Measurements from ENCODE around the gene TEX2. TPM values are rescaled to one million over a fixed set of nuclear protein-coding genes. Genes with fewer than 3 reads are reported as not detected.
A peak's percentile ranks its signal among the peaks of the same experiment; 100 is the strongest.

The TEX2 gene
- polyA plus RNA-seq, 1 donor (not counting 4 experiments of a cell fraction or from before 2014, with no cell fraction given) = 44.4 TPM

DNA sequence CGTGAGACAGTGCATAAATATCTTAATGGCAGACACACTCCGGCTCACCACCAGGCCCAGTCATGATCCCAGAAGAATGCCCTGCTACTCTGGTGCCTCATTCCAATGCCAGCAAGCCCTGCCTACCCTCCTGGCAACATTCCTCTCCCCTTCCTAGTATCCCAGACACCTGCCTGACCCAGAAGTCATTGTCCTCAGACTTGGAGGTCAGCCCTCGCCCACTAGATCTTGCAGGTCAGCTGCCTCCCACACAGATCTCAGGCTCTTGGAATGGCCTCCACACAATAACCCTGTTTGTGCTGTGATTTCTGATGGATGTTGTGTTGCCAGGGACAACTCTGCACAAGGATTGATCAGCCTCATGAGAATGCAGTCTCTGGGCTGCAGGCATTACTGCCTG lies 1.8 kb upstream of the TEX2 start:
- Histone ChIP-seq H3K9ac (ENCODE audit: control insufficient read depth, extremely low read depth, insufficient read depth, low read length) (no peak overlapping the region), H3K27ac (ENCODE audit: control insufficient read depth, insufficient read depth, low read length) (no peak overlapping the region), H3K79me2 (ENCODE audit: control insufficient read depth, insufficient read depth, low read length) (peaks cover 29% of the 10 kb centered on the region), H4K20me1 (ENCODE audit: control insufficient read depth, extremely low read depth, insufficient read depth, low read length) (no peaks in the 10 kb centered on the region), H3K4me2 (ENCODE audit: control insufficient read depth, extremely low read depth, insufficient read depth, low read depth, low read length) (no peak overlapping the region), H3K9me1 (ENCODE audit: control insufficient read depth, extremely low read depth, insufficient read depth, low read length) (no peaks in the 10 kb centered on the region), H3K9me3 (ENCODE audit: control insufficient read depth, low read depth, low read length) (no peaks in the 10 kb centered on the region), H3K4me3 (ENCODE audit: control insufficient read depth in 2 of 3, extremely low read depth in 1 of 3, insufficient read depth in 2 of 3, low read depth in 1 of 3, low read length in 3 of 3) (no peak overlapping the region), H3K27me3 (ENCODE audit: control insufficient read depth, extremely low read depth, insufficient read depth, low read length) (no peaks in the 10 kb centered on the region), H3K36me3 (ENCODE audit: control insufficient read depth in 2 of 2, extremely low read depth in 1 of 2, insufficient read depth in 2 of 2, low read length in 2 of 2) (no peaks in the 10 kb centered on the region), H3K4me1 (ENCODE audit: control insufficient read depth, extremely low read depth, insufficient read depth, low read length) (peaks cover 35% of the 10 kb centered on the region), H2AFZ (ENCODE audit: control insufficient read depth, low read length) (no peak overlapping the region)
- FAIRE-seq (no peak), DNase-seq (ENCODE audit: low read depth, low spot score) (no peak)
- dilution Hi-C loops (cut with MboI; ENCODE audit: extremely low pct_ligation_motif_present, low sequenced_read_pairs) = no loop called here
- TF ChIP-seq EZH2 (IDR thresholded peaks at IDR 0.05; ENCODE audit: low read length) = no peak
- TF ChIP-seq, protein P1, sequence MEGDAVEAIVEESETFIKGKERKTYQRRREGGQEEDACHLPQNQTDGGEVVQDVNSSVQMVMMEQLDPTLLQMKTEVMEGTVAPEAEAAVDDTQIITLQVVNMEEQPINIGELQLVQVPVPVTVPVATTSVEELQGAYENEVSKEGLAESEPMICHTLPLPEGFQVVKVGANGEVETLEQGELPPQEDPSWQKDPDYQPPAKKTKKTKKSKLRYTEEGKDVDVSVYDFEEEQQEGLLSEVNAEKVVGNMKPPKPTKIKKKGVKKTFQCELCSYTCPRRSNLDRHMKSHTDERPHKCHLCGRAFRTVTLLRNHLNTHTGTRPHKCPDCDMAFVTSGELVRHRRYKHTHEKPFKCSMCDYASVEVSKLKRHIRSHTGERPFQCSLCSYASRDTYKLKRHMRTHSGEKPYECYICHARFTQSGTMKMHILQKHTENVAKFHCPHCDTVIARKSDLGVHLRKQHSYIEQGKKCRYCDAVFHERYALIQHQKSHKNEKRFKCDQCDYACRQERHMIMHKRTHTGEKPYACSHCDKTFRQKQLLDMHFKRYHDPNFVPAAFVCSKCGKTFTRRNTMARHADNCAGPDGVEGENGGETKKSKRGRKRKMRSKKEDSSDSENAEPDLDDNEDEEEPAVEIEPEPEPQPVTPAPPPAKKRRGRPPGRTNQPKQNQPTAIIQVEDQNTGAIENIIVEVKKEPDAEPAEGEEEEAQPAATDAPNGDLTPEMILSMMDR (optimal IDR thresholded peaks at IDR 0.05 in 1 of 3, IDR thresholded peaks at IDR 0.05 in 1 of 3, conservative IDR thresholded peaks at IDR 0.05 in 1 of 3; ENCODE audit: extremely low read depth in 1 of 3, insufficient read depth in 2 of 3, low read length in 3 of 3) = no peak

DNA sequence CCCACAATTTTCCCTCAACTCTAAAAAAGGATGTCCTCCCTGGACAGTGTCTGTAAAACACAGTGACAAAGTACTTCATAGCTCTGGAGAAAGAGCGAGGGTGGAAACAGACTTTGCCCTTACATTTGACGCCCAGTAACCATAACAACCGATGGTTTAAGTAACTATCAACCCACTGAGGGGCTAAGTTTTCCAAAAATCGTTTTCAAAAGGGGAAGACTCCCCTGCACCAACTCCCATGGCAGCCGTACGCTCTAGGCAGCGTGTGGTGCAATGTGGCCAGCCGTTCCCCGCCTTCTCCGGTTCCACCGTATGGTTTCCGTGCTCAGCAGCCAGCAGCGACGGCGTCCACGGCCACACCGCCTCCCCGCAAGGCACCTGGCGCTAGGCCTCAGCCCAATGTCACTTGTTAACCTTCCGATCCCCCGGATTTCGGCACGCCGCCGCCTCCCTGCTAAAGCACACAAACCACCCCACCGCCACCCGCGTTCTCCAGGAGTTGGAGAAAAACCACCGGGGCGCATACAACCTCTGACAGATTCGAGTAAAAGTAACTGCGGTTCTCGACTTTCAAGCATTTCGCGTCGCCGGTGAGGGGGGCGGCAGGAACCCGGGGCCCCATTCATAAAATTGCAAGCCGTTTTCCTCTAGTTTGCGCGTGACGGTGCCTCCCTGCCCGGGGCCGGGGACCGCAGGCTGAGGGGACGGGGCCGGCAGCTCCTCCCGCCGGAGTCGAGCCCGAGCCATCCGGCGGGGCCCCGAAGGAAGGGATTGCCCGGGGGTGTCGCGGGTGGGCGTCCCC lies 661 bp downstream of the TEX2 start:
- dilution Hi-C loops (cut with MboI; ENCODE audit: extremely low pct_ligation_motif_present, low sequenced_read_pairs) = no loop called here
- Histone ChIP-seq H3K4me3 (ENCODE audit: control insufficient read depth in 2 of 3, extremely low read depth in 1 of 3, insufficient read depth in 2 of 3, low read depth in 1 of 3, low read length in 3 of 3) (peak overlapping the region; percentile 68 to 94 (median 87)), H3K4me1 (ENCODE audit: control insufficient read depth, extremely low read depth, insufficient read depth, low read length) (peaks cover 40% of the 10 kb centered on the region), H2AFZ (ENCODE audit: control insufficient read depth, low read length) (peak overlapping the region; percentile 31), H3K9ac (ENCODE audit: control insufficient read depth, extremely low read depth, insufficient read depth, low read length) (peak overlapping the region; percentile 81), H3K79me2 (ENCODE audit: control insufficient read depth, insufficient read depth, low read length) (peaks cover 50% of the 10 kb centered on the region), H3K9me1 (ENCODE audit: control insufficient read depth, extremely low read depth, insufficient read depth, low read length) (peaks cover 2% of the 10 kb centered on the region), H3K9me3 (ENCODE audit: control insufficient read depth, low read depth, low read length) (no peaks in the 10 kb centered on the region), H4K20me1 (ENCODE audit: control insufficient read depth, extremely low read depth, insufficient read depth, low read length) (peaks cover 2% of the 10 kb centered on the region), H3K27ac (ENCODE audit: control insufficient read depth, insufficient read depth, low read length) (peak overlapping the region; percentile 62), H3K36me3 (ENCODE audit: control insufficient read depth in 2 of 2, extremely low read depth in 1 of 2, insufficient read depth in 2 of 2, low read length in 2 of 2) (peaks cover 0 to 3% of the 10 kb centered on the region in 2 experiments), H3K27me3 (ENCODE audit: control insufficient read depth, extremely low read depth, insufficient read depth, low read length) (no peaks in the 10 kb centered on the region), H3K4me2 (ENCODE audit: control insufficient read depth, extremely low read depth, insufficient read depth, low read depth, low read length) (peak overlapping the region; percentile 98)
- DNase-seq (ENCODE audit: low read depth, low spot score) = no peak
- TF ChIP-seq, protein P1 (optimal IDR thresholded peaks at IDR 0.05 in 1 of 3, IDR thresholded peaks at IDR 0.05 in 1 of 3, conservative IDR thresholded peaks at IDR 0.05 in 1 of 3; ENCODE audit: extremely low read depth in 1 of 3, insufficient read depth in 2 of 3, low read length in 3 of 3) = no peak
- no peak for TF ChIP-seq EZH2 (IDR thresholded peaks at IDR 0.05; ENCODE audit: low read length)
- FAIRE-seq = no peak

All from keratinocyte (primary cell).